ENCODE data around the gene LYRM2.

LYRM2 gene

GRCh38 chr6:89590133-89590532 lies 48.4 kb downstream of the LYRM2 start:
- DNase-seq: no peak

- DNase-seq: no peak
These were observed 49.1 kb downstream of the LYRM2 start for GRCh38 chr6:89589297-89590025.

GRCh38 chr6:89585154-89585553 lies 53.4 kb downstream of the LYRM2 start:
- no peak for DNase-seq

GRCh38 chr6:89584539-89584938 lies 54.0 kb downstream of the LYRM2 start:
- DNase-seq: no peak

GRCh38 chr6:89583559-89583958 lies 55.0 kb downstream of the LYRM2 start:
- no peak for DNase-seq

DNA sequence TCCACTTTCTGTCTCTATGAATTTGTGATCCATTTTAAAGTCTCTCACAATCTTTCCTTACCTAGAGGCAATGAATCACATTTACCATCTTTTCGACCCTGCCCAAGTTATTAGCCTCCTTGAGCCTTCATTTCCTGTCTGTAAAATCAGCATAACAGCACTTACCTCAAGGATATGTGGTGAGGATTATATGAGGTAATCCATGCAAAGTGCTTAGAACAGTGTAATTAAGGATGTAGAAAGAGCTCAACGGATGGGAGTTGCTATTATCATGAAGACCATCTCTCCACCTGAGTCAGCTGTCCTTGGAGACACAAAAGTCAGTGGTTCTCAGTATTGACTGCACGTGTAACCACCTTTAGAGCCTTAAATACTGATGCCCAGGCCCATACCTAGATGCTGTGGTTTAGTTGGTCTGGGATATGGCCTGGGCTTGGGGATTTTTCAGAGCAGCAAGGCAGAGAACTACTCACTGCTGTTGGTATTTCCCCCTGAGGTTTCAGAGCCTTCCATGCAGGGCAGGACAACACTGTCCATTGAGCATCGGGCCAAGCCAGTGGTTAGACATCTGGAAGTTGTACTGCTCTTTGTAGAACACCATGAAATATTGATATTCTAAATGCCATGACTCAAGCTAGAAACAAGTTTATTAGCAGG lies 55.8 kb downstream of the LYRM2 start:
- DNase-seq: no peak

- DNase-seq: no peak
These were observed 56.9 kb downstream of the LYRM2 start for GRCh38 chr6:89581689-89582088.

DNA sequence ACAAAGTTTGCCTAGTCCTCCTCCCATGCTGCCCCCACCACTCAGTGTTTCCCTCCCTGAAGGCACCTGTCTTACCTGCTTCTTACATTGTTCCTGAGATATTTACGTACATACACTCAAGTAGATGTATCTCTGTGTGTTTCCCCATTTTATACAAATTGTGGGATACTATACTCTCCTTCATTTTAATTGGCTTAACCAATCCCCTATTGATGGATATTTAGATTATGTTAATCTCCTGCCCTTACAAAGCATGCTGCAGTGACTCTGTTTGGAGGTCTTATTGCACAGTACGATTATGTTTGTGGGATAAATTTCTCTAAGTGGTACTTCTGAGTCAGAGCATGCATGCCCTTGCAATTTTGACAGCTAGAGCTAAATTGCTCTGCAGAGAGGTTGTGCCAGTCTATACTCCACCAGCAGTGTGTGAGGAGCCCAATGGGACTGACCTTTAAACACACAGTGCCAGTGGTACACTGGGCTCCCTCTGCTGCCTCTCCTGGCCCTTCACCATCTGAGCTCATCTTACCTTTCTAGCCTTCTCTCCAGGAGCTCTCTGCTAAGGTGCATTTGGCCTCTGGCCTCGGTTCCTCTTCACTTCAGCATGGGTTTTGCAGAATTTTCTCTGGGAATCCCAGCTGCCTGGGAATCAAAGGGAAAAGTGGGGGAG lies 57.4 kb downstream of the LYRM2 start:
- no peak for DNase-seq

DNA sequence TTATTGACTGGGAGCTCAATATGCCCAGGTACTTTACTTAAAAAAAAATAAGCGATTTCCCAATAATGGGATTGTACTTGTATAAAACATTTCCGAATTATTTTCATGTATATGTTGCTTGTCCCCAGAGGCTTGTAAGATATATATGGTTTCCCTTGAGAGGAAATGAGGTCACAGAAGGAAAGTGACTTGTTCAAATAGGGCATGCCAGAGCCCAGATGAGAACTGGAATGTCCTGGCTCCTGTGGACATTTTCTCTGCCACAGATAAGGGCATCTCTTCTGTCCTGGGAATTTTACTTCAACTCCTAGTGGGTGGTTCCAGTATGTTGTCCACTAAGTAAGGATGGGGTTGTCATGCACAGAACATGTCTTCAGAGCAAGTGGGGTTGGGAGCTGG lies 63.0 kb downstream of the LYRM2 start:
- no peak for DNase-seq

GRCh38 chr6:89574910-89575561 lies 63.5 kb downstream of the LYRM2 start:
- DNase-seq: no peak

- DNase-seq: no peak
These were observed 70.7 kb downstream of the LYRM2 start for GRCh38 chr6:89567630-89568390.

GRCh38 chr6:89566930-89567629 lies 71.5 kb downstream of the LYRM2 start:
- no peak for DNase-seq

- no peak for DNase-seq
These were observed 72.3 kb downstream of the LYRM2 start for GRCh38 chr6:89566008-89566800.

- no peak for DNase-seq
These were observed 73.7 kb downstream of the LYRM2 start for GRCh38 chr6:89564752-89565427.

GRCh38 chr6:89563866-89564265 lies 74.7 kb downstream of the LYRM2 start:
- DNase-seq: no peak

DNA sequence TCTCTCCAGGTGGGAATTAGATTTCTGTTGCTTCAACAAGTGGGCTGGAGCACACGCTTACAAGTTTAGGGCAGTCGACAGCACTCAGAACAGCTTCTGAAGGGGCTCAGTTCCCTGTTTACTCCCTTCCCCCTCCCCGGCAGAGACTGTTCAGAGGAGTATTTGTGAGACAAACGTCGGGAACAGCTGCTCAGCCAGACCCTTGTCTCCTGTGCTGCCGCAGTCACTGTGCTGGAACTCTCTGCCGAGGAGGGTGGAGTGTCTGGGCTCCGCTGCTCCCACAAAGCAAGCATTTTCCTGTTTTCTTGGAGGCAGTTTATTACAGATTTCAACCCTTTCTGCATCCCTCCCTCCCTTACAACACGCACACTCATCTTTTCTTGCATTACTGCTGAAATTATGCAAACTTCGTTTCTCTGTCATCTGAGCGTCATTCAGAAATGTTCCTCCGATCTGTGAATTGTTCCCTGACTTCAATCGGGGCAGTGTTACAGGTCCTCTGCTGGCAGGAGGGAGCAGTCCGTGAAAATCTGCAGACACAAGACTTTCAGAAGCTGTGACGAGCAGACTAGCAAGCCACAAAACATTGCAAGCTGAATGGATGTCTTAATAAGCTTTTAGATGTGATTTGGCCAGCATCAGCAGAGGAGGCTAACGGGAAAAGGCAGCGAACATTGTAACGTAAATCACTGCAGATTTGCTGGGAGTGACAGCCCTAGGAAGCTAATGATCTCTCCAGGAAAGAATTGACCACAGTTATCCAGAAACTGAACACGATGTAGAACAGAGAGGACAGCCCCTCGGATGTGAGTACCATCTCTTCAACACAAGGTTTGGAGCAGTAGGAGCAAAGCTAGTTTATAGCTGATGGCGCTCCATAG lies 76.2 kb downstream of the LYRM2 start:
- no peak for DNase-seq

DNA sequence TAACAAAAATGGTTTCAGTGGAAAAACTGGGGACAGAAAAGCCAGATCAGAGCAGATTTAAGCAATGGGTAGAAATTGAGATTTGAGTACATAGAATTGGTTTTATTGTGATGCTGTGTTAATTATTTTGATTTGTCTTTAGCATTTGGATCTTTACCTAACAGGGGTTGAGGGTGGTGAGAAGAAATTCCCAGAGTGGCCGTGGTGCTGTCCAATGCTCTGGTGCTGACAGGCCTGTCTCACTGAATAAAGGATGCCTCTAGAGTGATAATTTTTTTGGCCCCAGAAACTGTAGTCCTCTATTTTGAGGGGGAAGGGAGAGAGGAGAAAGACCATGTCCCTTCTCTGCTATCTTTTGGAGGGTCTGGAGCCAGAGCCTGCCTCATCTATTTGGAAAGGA lies 79.1 kb downstream of the LYRM2 start:
- no peak for DNase-seq

DNA sequence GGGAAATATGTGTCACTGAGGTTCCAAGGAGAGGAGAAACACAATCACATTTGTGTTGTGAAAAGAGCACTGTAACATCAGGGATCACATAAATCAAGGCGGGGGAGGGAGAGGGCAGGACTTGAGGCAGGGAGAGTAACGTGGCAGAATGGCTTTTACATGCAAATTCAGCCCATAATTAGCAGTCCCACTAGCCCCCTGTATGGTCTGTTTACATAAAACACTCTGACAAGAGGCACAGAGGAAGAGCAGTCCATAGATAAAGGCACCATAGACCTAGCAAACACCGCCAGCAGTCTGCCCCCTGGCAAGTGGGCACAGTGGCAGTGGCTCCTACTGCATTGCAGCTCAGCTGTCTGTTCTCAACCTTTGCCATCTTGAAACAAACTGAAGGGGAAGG lies 82.7 kb downstream of the LYRM2 start:
- DNase-seq: no peak

- no peak for DNase-seq
These were observed 83.5 kb downstream of the LYRM2 start for GRCh38 chr6:89555031-89555430.

DNA sequence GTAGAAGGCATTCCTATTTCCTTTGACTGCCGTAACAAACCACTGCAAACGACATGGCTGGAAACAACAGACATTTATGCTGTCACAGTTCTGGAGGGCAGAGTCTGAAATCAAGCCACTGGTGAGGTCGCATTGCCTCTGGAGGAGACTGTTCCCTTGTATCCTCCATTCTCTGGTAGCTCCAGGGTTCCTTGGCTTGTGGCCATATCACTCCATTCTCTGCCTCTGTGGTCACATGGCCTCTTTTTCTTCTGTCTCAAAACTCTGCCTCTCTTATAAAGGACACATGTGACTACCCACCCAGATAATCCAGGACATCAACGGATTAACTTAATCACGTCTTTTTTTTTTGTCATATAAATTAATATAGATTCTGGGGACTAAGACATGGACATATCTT lies 84.4 kb downstream of the LYRM2 start:
- DNase-seq: no peak
